ENCODE results near the gene NKAIN2. TPM values are rescaled to one million over a fixed set of nuclear protein-coding genes. Genes with fewer than 3 reads are reported as not detected.
"Not testable (repeated sequence)": the region's sequence is repeated elsewhere in the genome, so short reads cannot be mapped to it uniquely, and the experiment has no call there.

Gene NKAIN2
- total RNA-seq, 1 donor from 2014 or later = 4.6 TPM

- no peak for DNase-seq (ENCODE audit: low spot score)
Measured at GRCh38 chr6:123966618-123967017, 163.0 kb downstream of the NKAIN2 start.

- DNase-seq (ENCODE audit: low spot score) = no peak
Measured at GRCh38 chr6:123967905-123968304, 164.2 kb downstream of the NKAIN2 start.

- DNase-seq (ENCODE audit: low spot score) = no peak
Measured at GRCh38 chr6:123972600-123973294, 169.1 kb downstream of the NKAIN2 start.

- no peak for DNase-seq (ENCODE audit: low spot score)
Measured at GRCh38 chr6:123980311-123980710, 176.6 kb downstream of the NKAIN2 start.

GRCh38 chr6:123986938-123987337, 183.3 kb downstream of the NKAIN2 start:
- no peak for DNase-seq (ENCODE audit: low spot score)

GRCh38 chr6:123989918-123990317, 186.3 kb downstream of the NKAIN2 start:
- not testable (repeated sequence) for DNase-seq (ENCODE audit: low spot score)

- DNase-seq (ENCODE audit: low spot score) = no peak
Measured at GRCh38 chr6:123990376-123990775, 186.7 kb downstream of the NKAIN2 start.

- no peak for DNase-seq (ENCODE audit: low spot score)
Measured at GRCh38 chr6:123994168-123994567, 190.5 kb downstream of the NKAIN2 start.

GRCh38 chr6:123994891-123995635, 191.4 kb downstream of the NKAIN2 start:
- no peak for DNase-seq (ENCODE audit: low spot score)

- no peak for DNase-seq (ENCODE audit: low spot score)
Measured at GRCh38 chr6:123997223-123997622, 193.6 kb downstream of the NKAIN2 start.

- DNase-seq (ENCODE audit: low spot score) = peak; percentile 74
Measured at GRCh38 chr6:124002377-124003081, 198.9 kb downstream of the NKAIN2 start.

GRCh38 chr6:124007266-124007665, 203.6 kb downstream of the NKAIN2 start:
- DNase-seq (ENCODE audit: low spot score) = no peak

- DNase-seq (ENCODE audit: low spot score) = no peak
Measured at GRCh38 chr6:124008000-124008987, 204.6 kb downstream of the NKAIN2 start.

- DNase-seq (ENCODE audit: low spot score) = no peak
Measured at GRCh38 chr6:124008988-124009765, 205.5 kb downstream of the NKAIN2 start.

GRCh38 chr6:124010574-124010973, 206.9 kb downstream of the NKAIN2 start:
- no peak for DNase-seq (ENCODE audit: low spot score)

- no peak for DNase-seq (ENCODE audit: low spot score)
Measured at GRCh38 chr6:124011180-124011579, 207.5 kb downstream of the NKAIN2 start.

GRCh38 chr6:124022051-124022450, 218.4 kb downstream of the NKAIN2 start:
- DNase-seq (ENCODE audit: low spot score) = not testable (repeated sequence)

GRCh38 chr6:124022641-124023040, 219.0 kb downstream of the NKAIN2 start:
- no peak for DNase-seq (ENCODE audit: low spot score)

- DNase-seq (ENCODE audit: low spot score) = no peak
Measured at GRCh38 chr6:124026694-124027093, 223.0 kb downstream of the NKAIN2 start.

GRCh38 chr6:124027392-124027791, 223.7 kb downstream of the NKAIN2 start:
- DNase-seq (ENCODE audit: low spot score) = no peak
